ENCODE data around the gene HDAC2.
A peak's percentile ranks its signal among the peaks of the same experiment; 100 is the strongest.

HDAC2 gene

GRCh38 chr6:113909224-113909856 lies 61.6 kb downstream of the HDAC2 start:
- DNase-seq (ENCODE audit: low spot score), result peak; percentile 75

GRCh38 chr6:113908801-113909200 lies 62.1 kb downstream of the HDAC2 start:
- DNase-seq (ENCODE audit: low spot score), result no peak

DNA sequence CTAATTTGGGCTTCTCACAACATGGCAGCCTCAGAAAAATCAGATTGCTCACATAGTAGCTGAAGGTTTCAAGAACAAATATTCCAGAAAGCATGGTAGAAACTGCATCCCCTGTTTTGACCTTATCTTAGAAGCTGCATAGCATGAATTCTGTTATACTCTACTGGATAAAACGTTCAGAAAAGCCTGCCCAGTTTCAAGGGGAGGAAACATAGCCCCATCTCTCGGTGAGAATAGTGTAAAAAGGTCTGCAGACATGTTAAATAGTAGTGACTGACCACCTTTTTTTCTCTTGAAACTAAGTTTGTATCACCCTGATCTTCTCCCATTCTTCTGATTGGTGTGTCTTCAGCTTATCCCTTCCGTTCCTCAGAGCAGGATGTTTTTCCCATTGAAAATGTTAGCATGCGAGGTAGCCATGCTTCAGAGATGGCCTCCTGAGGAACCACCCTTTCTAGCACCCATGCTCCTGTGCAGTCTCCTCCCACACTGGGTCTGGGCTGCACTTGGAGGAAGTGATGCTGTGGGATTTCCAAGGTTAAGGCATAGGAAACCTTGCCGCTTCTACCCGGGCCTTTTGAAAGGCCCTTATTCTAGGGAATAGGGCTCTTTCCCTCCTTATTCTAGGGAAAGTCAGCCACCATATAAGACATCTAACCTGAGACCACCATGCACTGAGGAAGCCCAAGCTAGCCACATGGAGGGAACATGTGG lies 63.7 kb downstream of the HDAC2 start:
- DNase-seq (ENCODE audit: low spot score), result no peak

GRCh38 chr6:113903666-113904330 lies 67.2 kb downstream of the HDAC2 start:
- DNase-seq (ENCODE audit: low spot score), result peak; percentile 21

- no peak for DNase-seq (ENCODE audit: low spot score)
Observed at GRCh38 chr6:113901482-113901881, 69.5 kb downstream of the HDAC2 start.

- no peak for DNase-seq (ENCODE audit: low spot score)
Observed at GRCh38 chr6:113894712-113895674, 76.0 kb downstream of the HDAC2 start.

DNA sequence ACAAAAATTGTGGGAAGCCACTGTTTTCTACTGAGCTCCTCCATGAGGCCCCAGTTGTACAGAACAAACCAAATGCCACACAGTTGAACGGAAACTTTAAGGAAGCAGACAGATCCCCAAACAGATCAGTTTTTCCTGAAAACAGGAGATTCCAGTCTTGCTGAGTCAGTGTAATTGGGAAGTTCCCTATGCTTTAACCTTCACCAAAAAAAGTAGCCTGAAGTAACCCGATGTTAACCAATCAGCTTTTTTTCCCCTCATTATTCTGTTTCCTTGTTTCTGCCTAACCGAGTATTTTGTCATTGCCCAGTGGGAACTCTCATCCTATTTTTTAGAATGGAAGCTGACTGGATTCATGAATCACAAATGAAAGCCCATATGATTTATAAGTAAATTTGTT lies 77.1 kb downstream of the HDAC2 start:
- no peak for DNase-seq (ENCODE audit: low spot score)

GRCh38 chr6:113893451-113893850 lies 77.5 kb downstream of the HDAC2 start:
- no peak for DNase-seq (ENCODE audit: low spot score)

- DNase-seq (ENCODE audit: low spot score), result no peak
Observed at GRCh38 chr6:113888956-113889630, 81.9 kb downstream of the HDAC2 start.

GRCh38 chr6:113888493-113888892 lies 82.5 kb downstream of the HDAC2 start:
- no peak for DNase-seq (ENCODE audit: low spot score)

DNA sequence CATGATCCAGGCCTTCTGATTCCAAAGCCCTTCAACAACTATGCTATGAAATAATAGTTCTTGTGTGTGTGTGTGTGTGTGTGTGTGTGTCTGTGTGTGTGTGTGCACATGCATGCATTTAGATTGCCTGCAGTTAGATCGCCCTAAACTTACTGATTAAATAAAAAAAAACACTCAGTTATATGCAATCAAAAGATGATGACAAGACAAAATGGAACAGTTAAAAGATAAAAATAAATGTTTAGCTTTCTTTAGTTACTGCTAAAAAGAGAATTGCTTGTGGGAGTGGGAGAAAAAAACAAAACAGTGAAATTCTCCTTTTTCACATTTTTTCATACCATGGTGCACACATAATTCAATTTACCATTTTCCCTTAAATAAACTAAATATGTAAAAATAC lies 84.4 kb downstream of the HDAC2 start:
- DNase-seq (ENCODE audit: low spot score), result no peak

- DNase-seq (ENCODE audit: low spot score), result no peak
Observed at GRCh38 chr6:113884011-113884410, 86.9 kb downstream of the HDAC2 start.

All from kidney capillary endothelial cell (primary cell).